ENCODE measurements around the gene C3.

Gene C3

DNA sequence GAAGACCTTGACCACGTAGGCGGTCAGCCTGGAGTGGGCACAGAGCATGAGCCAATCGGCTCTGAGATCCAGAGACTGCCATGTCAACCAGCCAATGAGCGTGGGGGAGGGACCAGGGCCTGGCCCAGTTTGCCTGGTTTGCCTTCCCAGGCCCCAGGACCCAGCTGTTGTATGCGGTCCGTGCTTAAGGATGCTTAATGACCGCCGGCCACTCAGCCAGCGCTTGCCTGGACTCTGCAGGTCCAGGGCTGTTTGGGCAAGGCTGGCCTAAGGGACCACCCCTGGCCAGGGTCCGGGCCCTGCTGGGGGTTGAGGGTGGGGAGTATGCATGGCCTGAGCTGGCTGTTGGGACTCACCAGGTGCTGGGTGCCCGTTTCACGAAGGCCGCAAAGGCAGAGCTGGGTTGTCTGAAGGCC, 27.4 kb downstream of the C3 start:
- Histone ChIP-seq H3K79me2 (ENCODE audit: insufficient read depth, low read length) (no peaks in the 10 kb centered on the region), H4K20me1 (ENCODE audit: insufficient read depth, low read length) (no peaks in the 10 kb centered on the region), H3K4me2 (ENCODE audit: insufficient read depth, low read length) (no peak overlapping the region), H3K27me3 (ENCODE audit: insufficient read depth, low read length, poor library complexity) (no peaks in the 10 kb centered on the region), H3K9ac (ENCODE audit: low read depth, low read length) (no peak overlapping the region), H3K4me3 (ENCODE audit: low read depth in 1 of 2, low read length in 2 of 2) (no peak overlapping the region), H3K9me3 (ENCODE audit: insufficient read depth, low read length, severe bottlenecking) (no peaks in the 10 kb centered on the region), H2AFZ (ENCODE audit: low read depth, low read length) (no peak overlapping the region), H3K36me3 (ENCODE audit: insufficient read depth, low read length) (no peaks in the 10 kb centered on the region), H3K27ac (ENCODE audit: low read length) (no peak overlapping the region), H3K4me1 (ENCODE audit: insufficient read depth, low read length) (no peaks in the 10 kb centered on the region)
- no peak for TF ChIP-seq CTCF (IDR thresholded peaks at IDR 0.05; ENCODE audit: borderline replicate concordance, extremely low read depth, low read length, poor library complexity, severe bottlenecking)
- no peak for TF ChIP-seq EZH2 (IDR thresholded peaks at IDR 0.05; ENCODE audit: borderline replicate concordance, low read depth, low read length, severe bottlenecking)
- no peak for ATAC-seq (ENCODE audit: insufficient read depth, low read depth)
- no peak for DNase-seq

DNA sequence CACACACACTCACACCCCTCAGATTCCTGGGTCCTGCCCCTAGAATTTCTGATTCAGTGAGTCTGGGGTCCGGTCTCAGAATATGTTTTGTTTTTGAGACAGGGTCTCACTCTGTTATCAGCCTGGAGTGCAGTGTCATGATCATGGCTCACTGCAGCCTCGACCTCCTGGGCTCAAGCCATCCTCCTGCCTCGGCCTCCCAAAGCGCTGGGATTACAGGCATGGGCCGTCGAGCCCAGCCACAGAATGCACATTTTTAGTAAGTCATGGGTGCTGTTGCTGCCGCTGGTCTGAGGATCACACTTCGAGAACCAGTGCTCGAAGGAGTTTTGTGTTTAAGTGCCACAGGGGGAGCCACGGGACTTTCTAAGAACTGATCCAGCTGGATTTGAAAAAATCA, 28.4 kb downstream of the C3 start:
- Histone ChIP-seq H4K20me1 (ENCODE audit: insufficient read depth, low read length) (no peaks in the 10 kb centered on the region), H3K79me2 (ENCODE audit: insufficient read depth, low read length) (no peaks in the 10 kb centered on the region), H3K4me1 (ENCODE audit: insufficient read depth, low read length) (no peaks in the 10 kb centered on the region), H2AFZ (ENCODE audit: low read depth, low read length) (no peak overlapping the region), H3K9me3 (ENCODE audit: insufficient read depth, low read length, severe bottlenecking) (no peaks in the 10 kb centered on the region), H3K4me3 (ENCODE audit: low read depth in 1 of 2, low read length in 2 of 2) (no peak overlapping the region), H3K27me3 (ENCODE audit: insufficient read depth, low read length, poor library complexity) (no peaks in the 10 kb centered on the region), H3K4me2 (ENCODE audit: insufficient read depth, low read length) (no peak overlapping the region), H3K36me3 (ENCODE audit: insufficient read depth, low read length) (no peaks in the 10 kb centered on the region), H3K9ac (ENCODE audit: low read depth, low read length) (no peak overlapping the region), H3K27ac (ENCODE audit: low read length) (no peak overlapping the region)
- no peak for DNase-seq
- TF ChIP-seq EZH2 (IDR thresholded peaks at IDR 0.05; ENCODE audit: borderline replicate concordance, low read depth, low read length, severe bottlenecking) (no peak), CTCF (IDR thresholded peaks at IDR 0.05; ENCODE audit: borderline replicate concordance, extremely low read depth, low read length, poor library complexity, severe bottlenecking) (no peak)
- ATAC-seq (ENCODE audit: insufficient read depth, low read depth): no peak

DNA sequence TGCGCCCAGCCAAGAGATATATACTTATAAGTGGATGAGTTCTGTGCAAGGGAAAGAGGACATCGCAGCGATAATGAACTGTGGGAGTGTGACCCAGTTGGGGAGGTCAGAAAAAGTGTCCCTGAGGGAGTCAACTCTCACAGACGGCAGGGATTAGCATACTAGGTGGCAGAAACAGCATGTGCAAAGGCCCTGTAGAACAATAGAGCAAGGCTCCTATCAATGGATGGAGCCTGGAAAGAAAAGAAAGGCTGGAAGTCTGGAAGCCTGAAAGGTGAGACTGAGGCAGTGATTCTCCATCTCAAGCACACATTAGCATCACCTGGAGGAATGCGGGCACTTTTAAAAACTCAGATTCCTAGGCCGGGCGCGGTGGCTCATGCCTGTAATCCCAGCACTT, 29.1 kb downstream of the C3 start:
- Histone ChIP-seq H3K4me1 (ENCODE audit: insufficient read depth, low read length) (no peaks in the 10 kb centered on the region), H4K20me1 (ENCODE audit: insufficient read depth, low read length) (no peaks in the 10 kb centered on the region), H3K27me3 (ENCODE audit: insufficient read depth, low read length, poor library complexity) (no peaks in the 10 kb centered on the region), H3K4me3 (ENCODE audit: low read depth in 1 of 2, low read length in 2 of 2) (no peak overlapping the region), H3K27ac (ENCODE audit: low read length) (no peak overlapping the region), H3K9me3 (ENCODE audit: insufficient read depth, low read length, severe bottlenecking) (no peaks in the 10 kb centered on the region), H2AFZ (ENCODE audit: low read depth, low read length) (no peak overlapping the region), H3K36me3 (ENCODE audit: insufficient read depth, low read length) (no peaks in the 10 kb centered on the region), H3K4me2 (ENCODE audit: insufficient read depth, low read length) (no peak overlapping the region), H3K79me2 (ENCODE audit: insufficient read depth, low read length) (no peaks in the 10 kb centered on the region), H3K9ac (ENCODE audit: low read depth, low read length) (no peak overlapping the region)
- DNase-seq (no peak), ATAC-seq (ENCODE audit: insufficient read depth, low read depth) (no peak)
- TF ChIP-seq EZH2 (IDR thresholded peaks at IDR 0.05; ENCODE audit: borderline replicate concordance, low read depth, low read length, severe bottlenecking): no peak
- no peak for TF ChIP-seq CTCF (IDR thresholded peaks at IDR 0.05; ENCODE audit: borderline replicate concordance, extremely low read depth, low read length, poor library complexity, severe bottlenecking)

Data from DND-41 (cell line).